GM18505 (cell line): Measurements from ENCODE around the gene CEP112.
"Not testable (repeated sequence)": the region's sequence is repeated elsewhere in the genome, so short reads cannot be mapped to it uniquely, and the experiment has no call there.

Source experiments
- ATAC-seq: cut with Tn5 transposase; IDR thresholded peaks from one replicate; pipeline ENCODE4 v1.9.1; 2021; ENCODE audit not compliant: unreplicated experiment
- POLR2A ChIP-seq: IDR thresholded peaks from 4 replicates; pipeline ENCODE4 v1.6.1; 2011; ENCODE audit warnings: borderline replicate concordance; ENCODE audit not compliant: insufficient read depth, insufficient read length; ENCODE audit errors: extremely low read depth

The CEP112 gene

DNA sequence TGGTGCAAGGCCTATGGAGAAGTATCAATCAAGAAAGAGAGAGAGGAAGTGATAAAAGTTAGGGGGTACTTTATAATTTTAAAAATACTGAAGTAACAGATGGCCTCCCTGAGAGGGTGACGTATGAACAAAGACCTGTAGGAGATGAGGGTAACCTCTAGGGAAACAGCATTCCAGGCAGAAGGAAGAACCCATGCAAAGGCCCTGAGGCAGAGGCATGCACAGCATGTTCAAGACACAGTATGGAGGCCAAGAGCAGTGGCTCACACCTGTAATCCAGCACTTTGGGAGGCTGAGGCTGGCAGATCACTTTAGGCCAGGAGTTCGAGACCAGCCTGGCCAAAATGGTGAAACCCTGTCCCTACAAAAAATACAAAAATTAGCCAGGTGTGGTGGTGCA lies 437.9 kb downstream of the CEP112 start:
- no peak for ATAC-seq
- TF ChIP-seq POLR2A = no peak

DNA sequence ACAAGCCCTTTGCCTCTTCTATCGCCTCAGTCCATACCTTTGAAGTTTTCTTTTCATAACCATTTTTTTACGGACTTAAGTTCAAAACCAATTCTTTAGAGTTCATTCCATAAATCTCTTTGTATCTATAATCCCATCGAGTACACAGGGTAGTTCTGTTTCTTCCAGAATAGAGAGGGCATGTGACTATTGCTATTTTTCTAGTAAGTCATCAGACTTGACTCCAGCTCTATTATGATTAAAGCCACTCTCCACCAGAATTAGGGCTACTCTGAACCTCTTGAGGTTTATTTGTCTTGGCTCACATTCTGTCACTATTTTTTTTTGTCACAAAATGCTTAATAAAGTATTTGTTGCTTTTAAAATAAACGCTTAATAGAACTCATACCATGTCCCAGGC lies 438.6 kb downstream of the CEP112 start:
- TF ChIP-seq POLR2A = no peak
- ATAC-seq = no peak

DNA sequence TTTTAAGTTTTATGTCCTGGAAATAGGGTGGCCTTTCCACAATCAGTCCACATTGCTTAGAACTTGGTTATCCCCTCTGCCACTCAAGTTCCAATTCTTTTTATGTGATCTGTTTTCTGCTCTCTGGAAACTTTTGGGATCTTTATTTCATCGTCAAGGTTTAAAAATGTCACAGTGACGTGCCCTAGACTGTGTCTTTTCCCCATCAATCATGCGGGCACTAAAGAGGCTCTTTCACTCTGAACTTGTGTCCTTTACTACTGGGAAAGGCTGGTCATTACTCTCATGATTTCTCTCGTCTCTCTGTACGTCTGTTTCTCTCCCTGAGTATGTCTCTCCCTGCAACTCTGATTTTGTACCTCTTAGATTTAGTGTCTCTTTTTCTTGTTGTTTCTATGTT lies 440.7 kb downstream of the CEP112 start:
- no peak for ATAC-seq
- no peak for TF ChIP-seq POLR2A

DNA sequence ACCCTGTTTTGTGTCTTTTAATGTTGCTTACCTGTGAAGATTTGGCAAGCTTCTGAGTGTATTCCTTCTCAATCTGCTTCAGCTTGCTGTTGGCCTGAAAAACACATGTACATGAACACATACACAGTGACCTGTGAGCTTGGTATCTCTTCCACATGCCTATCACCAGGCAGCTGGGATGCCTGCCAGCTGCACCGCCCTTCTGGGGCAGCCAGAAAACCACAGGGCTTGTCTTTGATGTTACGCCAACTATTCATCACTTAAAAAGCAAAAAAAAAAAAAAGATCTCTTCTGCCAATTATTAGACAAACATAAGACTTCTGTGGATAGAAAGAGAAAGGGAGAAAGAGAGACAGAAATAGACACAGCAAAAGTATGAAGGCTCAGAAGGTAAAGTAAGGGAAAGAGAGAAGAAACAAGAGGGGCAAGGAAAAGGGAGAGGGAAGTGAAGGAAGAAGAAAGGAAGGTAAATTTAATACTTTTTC lies 441.3 kb downstream of the CEP112 start:
- ATAC-seq = no peak
- TF ChIP-seq POLR2A = no peak

DNA sequence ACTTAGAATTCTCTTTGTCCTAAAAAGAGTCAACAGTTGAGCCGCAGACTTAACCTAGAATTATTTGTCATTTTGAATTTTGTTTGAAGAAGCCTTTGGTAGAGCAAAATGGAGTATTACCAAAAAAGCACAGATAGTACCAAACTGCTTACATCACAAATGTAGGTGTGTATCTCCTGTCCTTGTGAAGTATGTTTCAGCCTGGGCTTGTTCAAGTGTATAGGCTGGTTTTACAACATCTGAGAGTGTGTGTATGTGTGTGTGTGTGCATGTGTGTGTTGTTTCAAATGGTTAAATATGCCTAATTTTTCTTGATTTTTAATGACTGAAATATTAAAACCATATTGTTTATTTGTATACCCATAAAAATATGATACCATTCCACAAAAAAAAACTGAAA lies 441.8 kb downstream of the CEP112 start:
- TF ChIP-seq POLR2A = no peak
- no peak for ATAC-seq

DNA sequence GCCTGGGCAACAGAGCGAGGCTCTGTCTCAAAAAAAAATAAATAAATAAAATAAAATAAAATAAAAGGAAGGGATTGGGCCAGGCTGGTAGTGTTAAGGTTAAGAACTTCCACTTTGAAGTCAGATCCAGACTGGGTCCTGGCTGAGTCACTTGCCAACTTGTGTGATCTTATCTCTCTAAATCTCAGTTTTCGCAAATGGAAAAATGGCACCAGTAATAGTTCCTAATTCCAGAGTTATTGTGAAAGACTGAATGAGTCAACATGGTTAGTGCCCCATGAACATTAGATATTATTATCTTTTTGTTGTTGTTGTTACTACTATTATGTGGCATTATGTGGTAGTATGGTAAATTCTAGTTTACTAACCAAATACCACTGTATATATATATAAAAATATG lies 442.5 kb downstream of the CEP112 start:
- TF ChIP-seq POLR2A = no peak
- no peak for ATAC-seq

DNA sequence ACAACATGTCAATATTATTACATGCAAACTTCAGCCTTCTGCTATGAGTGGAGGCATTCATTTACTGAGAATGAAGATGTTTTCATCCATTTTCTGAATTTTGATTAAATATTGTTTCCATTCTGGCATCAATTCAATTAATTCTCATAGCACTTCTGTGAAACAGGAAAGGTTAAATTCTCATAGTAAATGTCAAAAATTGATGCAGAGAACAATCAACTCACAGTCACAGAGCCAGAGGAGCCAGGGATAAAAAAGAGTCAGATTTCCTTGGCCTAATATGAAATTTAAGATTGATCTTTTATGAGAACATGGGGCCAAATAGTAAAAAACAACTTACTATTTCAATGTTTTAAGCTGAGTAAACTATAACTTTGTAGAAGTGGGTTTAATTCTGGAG lies 446.7 kb downstream of the CEP112 start:
- no peak for ATAC-seq
- TF ChIP-seq POLR2A = no peak

DNA sequence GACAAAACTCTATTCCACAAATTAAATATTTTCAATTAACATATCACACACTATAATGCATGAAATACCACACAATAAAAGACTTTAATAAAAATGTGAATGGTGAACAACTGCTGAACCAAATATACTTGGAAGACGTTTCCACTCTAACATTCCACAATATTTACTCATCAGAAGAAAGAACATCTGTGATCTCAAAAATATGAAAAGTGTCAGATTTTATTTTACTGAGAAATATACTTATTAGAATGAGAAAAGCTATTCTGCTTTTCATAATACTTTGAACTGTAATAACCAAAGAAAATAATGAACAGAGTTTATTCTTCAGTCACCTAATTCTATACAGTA lies 448.7 kb downstream of the CEP112 start:
- ATAC-seq = no peak
- TF ChIP-seq POLR2A = no peak

DNA sequence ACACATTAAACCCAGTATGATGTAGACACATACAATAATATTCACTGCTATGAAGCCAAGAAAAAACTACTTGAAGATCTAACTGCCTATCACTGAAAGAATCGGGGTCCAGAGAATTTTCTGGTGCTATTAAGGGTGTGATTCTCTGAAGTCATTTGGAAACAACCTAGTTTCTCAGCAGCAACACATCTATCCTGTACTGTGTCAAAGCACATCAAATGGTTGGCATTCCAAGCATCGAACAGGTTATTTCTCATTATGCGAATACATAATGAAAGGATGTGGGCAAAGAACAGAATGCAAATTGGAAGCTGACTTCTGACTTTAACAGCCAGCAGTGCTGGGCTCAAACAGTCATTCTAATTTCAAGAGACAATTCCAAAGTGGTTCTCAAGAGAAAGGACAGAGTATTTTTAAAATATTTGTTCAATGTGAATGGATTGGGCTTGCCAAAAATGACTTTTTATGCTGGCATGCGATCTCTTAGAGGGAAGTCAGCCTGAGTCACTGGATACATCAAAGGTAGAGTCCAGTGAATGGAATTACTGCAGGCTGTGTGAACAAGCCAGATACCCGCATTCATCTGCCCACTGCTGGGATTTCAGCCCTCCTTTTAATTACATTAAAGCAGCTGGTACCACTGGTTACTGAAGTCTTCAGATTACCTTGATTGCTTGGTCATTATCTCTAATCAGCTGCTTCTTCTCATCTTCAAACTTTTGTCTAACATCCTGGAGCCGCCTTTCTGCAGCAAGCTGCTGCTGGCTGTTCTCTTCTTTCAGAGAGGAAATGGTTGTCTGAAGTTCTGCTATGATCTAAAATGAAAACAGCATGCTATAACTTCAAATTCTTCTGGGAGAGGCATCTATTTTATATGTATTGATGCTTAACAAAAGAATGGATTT lies 449.3 kb downstream of the CEP112 start:
- TF ChIP-seq POLR2A = no peak
- no peak for ATAC-seq

DNA sequence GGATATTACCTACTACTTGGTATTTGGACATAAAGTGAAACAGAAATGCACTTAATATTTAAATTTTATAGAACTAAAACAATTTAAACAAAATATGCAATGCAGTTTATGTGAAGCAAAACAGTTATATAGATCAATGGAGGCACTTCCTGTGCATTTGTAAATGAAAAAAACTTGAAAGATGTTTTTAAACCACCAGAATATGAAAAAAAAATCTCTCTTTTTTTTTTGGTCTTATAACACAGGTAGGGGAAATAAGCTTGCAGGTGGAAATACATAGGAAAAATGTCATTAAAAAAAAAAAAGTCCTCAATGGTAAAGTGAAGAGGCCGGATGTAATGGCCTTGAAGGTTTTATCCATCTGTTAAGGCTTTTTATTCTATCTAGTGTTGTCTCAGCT lies 450.2 kb downstream of the CEP112 start:
- no peak for ATAC-seq
- no peak for TF ChIP-seq POLR2A

DNA sequence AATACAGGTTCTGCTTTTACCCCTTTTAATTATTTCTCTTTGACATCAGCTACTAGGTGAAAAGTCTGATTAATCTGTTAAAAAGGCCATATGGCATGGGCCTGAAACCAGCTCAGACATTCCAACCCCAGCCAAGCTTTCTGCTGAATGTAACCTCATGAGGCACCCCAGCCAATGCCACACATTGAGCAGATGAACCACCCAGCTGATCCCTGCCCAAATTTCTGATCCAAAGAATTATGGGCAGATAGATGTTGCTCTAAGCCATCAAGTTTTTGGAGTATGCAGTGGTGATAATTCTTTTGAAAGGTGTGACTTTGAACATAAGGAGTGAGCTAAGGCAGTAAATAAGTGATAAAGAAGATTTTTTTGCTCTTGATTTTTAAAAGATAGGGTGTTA lies 452.9 kb downstream of the CEP112 start:
- TF ChIP-seq POLR2A = no peak
- ATAC-seq = no peak

DNA sequence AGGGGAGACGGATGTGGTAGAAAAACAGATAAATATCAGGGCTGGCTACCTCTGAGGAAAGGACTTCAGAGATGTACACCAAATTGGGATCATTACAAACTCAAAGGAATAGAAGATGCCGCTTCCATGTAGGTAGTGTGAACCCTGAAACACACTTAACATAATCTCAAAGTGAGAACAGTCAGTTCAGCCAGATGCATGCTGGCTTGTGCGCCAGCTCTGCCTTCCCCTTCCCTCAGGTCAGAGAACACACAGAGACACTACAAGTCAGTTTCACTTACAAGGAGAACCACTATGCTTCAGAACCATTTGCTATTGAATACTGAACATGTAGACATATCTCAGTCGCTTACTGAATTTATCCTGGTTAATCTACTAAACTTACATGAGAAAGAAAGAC lies 454.5 kb downstream of the CEP112 start:
- no peak for TF ChIP-seq POLR2A
- ATAC-seq = no peak

DNA sequence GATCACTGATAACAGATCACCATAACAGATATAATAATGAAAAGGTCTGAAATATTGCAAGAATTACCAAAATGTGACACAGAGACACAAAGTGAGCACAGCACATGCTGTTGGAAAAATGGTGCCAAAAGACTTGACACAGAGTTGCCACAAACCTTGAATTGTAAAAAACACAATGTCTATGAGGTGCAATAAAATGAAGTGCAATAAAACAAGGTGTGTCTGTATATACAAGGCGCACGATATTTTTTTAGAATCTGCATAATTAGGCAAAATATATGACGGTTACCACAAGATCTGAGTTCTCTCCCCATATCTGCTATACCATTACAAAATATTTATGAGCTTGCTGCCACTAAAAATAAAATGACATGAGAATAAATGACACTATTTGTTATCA lies 458.6 kb downstream of the CEP112 start:
- no peak for TF ChIP-seq POLR2A
- no peak for ATAC-seq

DNA sequence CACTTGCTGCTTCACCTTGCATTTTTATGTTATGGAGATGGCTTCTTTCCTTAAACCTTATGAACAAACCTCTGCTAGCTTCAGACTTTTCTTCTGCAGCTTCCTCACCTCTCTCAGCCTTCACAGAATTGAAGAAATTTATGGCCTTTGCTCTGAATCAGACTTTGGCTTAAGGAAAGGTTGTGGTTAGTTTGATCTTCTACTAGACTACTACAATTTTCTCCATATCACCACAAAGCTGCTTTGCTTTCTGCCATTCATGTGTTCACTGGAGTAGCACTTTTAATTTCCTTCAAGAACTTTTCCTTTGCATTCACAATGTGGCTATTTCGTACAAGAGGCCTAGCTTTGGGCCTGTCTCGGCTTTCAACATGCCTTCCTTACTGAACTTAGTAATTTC lies 459.3 kb downstream of the CEP112 start:
- ATAC-seq = not testable (repeated sequence)
